ENCODE measurements around the gene TMEM106B.

Gene TMEM106B

DNA sequence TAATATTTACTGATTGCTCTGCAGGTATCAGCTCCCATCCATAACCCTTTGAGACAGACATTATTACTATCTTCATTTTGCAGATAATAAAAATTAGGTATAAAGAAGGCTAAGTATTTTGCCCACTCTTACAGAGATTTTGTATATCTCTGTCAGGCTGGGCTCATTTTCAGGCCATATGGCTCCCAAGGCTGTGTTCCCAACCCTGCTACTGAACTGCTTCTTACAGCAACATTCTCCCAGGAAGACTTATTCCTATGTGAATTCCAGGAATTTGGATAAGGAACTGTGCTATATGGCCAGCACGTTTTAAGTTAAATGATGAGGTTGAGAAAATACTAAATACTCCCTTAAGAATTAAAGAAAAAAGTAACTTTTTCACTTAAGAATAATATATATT, 1.9 kb upstream of the TMEM106B start:
- TF ChIP-seq GLI2 (tag by site-specific recombination; IDR thresholded peaks at IDR 0.05; ENCODE audit: borderline replicate concordance, low read depth) (no peak), KLF10 (tag by site-specific recombination; IDR thresholded peaks at IDR 0.05) (no peak), ZNF132 (tag by site-specific recombination; IDR thresholded peaks at IDR 0.05; ENCODE audit: borderline replicate concordance) (no peak), YY1 (tag by site-specific recombination; IDR thresholded peaks at IDR 0.05) (no peak), HOXD13 (CRISPR knock-in tag; IDR thresholded peaks at IDR 0.05; ENCODE audit: borderline replicate concordance) (no peak), ZNF664 (tag by site-specific recombination; IDR thresholded peaks at IDR 0.05) (no peak), ZXDB (tag by site-specific recombination; IDR thresholded peaks at IDR 0.05) (no peak), ZNF146 (tag by site-specific recombination; IDR thresholded peaks at IDR 0.05) (no peak), ZNF514 (tag by site-specific recombination; IDR thresholded peaks at IDR 0.05) (no peak), ZNF274 (IDR thresholded peaks at IDR 0.05; ENCODE audit: low read length) (no peak), ZNF274 (tag by site-specific recombination; IDR thresholded peaks at IDR 0.05; ENCODE audit: borderline replicate concordance) (no peak), PRDM1 (tag by site-specific recombination; IDR thresholded peaks at IDR 0.05) (no peak), ZNF138 (tag by site-specific recombination; IDR thresholded peaks at IDR 0.05; ENCODE audit: borderline replicate concordance) (no peak), ZNF768 (tag by site-specific recombination; IDR thresholded peaks at IDR 0.05) (no peak), ZNF416 (tag by site-specific recombination; IDR thresholded peaks at IDR 0.05) (no peak)
- TF ChIP-seq, protein P1, sequence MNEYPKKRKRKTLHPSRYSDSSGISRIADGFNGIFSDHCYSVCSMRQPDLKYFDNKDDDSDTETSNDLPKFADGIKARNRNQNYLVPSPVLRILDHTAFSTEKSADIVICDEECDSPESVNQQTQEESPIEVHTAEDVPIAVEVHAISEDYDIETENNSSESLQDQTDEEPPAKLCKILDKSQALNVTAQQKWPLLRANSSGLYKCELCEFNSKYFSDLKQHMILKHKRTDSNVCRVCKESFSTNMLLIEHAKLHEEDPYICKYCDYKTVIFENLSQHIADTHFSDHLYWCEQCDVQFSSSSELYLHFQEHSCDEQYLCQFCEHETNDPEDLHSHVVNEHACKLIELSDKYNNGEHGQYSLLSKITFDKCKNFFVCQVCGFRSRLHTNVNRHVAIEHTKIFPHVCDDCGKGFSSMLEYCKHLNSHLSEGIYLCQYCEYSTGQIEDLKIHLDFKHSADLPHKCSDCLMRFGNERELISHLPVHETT (tag by site-specific recombination; IDR thresholded peaks at IDR 0.05), result no peak
- TF ChIP-seq, protein P2, sequence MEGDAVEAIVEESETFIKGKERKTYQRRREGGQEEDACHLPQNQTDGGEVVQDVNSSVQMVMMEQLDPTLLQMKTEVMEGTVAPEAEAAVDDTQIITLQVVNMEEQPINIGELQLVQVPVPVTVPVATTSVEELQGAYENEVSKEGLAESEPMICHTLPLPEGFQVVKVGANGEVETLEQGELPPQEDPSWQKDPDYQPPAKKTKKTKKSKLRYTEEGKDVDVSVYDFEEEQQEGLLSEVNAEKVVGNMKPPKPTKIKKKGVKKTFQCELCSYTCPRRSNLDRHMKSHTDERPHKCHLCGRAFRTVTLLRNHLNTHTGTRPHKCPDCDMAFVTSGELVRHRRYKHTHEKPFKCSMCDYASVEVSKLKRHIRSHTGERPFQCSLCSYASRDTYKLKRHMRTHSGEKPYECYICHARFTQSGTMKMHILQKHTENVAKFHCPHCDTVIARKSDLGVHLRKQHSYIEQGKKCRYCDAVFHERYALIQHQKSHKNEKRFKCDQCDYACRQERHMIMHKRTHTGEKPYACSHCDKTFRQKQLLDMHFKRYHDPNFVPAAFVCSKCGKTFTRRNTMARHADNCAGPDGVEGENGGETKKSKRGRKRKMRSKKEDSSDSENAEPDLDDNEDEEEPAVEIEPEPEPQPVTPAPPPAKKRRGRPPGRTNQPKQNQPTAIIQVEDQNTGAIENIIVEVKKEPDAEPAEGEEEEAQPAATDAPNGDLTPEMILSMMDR (tag by site-specific recombination; IDR thresholded peaks at IDR 0.05), result no peak
- Histone ChIP-seq H3K9me3 (ENCODE audit: control insufficient read depth, insufficient read depth, low read depth, low read length) (no peaks in the 10 kb centered on the region), H3K27ac (ENCODE audit: extremely low read depth, low read depth, low read length) (no peak overlapping the region), H3K4me3 (ENCODE audit: low read depth, low read length) (no peak overlapping the region), H3K36me3 (ENCODE audit: control insufficient read depth in 2 of 2, insufficient read depth in 1 of 2, low read length in 2 of 2) (no peaks in the 10 kb centered on the region), H3K4me1 (ENCODE audit: control insufficient read depth, insufficient read depth, low read length) (peaks cover 3% of the 10 kb centered on the region; the same call in 1 of the 2 replicates)
- CTCF ChIA-PET, result no interaction called here
- POLR2A ChIA-PET, result no interaction called here

DNA sequence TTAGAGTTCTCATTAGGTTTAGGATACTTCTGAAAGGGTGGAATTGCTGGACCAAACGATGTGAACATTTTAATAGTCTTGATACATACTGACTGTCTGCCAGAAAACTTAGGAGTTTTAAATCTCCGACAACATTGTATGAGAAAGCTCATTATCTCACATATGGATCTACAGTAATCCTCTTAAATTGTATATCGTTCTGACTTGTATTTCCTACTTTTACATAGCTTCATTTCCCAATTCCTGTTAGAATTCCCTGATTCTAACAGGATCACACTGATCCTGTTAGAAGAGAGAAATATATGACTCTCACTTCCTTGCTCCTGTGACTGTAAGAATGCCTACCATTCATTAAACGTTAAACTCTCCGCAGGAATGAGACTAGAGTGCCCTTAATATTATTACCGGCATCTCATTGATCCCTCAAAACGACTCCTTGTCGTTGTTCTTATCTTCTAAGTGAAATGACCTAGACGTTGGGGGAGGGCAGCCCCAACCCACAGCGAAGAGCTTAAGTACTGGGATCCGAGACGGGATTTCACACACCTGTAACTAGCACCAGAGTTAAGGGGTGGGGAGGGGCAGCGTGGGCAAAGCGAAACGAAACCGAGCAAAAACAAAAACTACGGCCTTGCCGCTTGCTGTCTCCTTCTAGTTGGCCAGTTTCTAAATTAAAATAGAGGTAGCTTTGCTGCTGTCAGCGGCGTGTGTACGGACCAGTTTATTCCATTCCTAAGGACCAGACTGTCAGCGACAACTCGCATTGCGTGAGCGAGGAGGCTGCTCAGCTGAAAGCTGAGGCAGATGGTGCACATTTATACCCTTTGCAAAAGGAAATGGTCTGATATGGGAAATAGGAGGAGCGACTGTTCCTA, 678 bp upstream of the TMEM106B start:
- H3K36me3 ChIP-seq (ENCODE audit: control insufficient read depth in 2 of 2, insufficient read depth in 1 of 2, low read length in 2 of 2), result peaks cover 3 to 6% of the 10 kb centered on the region in 2 experiments; a peak in 2 of 3 replicates
- no peaks in the 10 kb centered on the region for H3K9me3 ChIP-seq (ENCODE audit: control insufficient read depth, insufficient read depth, low read depth, low read length)
- CTCF ChIA-PET, result interaction anchor here (0.6 to 1.1 kb wide), 2 partner anchors 46 to 131 kb away, joined by 3 read pairs; no protein-coding TSS in a partner anchor
- POLR2A ChIA-PET, result interaction anchor here (0.7 to 1.0 kb wide), 3 partner anchors 9 to 71 kb away, joined by 3 to 7 read pairs (median 3); no protein-coding TSS in a partner anchor
- peaks cover 3% of the 10 kb centered on the region; the same call in 1 of the 2 replicates for H3K4me1 ChIP-seq (ENCODE audit: control insufficient read depth, insufficient read depth, low read length)
- no peak for TF ChIP-seq ZFP69B (tag by site-specific recombination; IDR thresholded peaks at IDR 0.05)
- peak; percentile 91 for TF ChIP-seq SCRT2 (tag by site-specific recombination; IDR thresholded peaks at IDR 0.05)
- TF ChIP-seq, protein P3, sequence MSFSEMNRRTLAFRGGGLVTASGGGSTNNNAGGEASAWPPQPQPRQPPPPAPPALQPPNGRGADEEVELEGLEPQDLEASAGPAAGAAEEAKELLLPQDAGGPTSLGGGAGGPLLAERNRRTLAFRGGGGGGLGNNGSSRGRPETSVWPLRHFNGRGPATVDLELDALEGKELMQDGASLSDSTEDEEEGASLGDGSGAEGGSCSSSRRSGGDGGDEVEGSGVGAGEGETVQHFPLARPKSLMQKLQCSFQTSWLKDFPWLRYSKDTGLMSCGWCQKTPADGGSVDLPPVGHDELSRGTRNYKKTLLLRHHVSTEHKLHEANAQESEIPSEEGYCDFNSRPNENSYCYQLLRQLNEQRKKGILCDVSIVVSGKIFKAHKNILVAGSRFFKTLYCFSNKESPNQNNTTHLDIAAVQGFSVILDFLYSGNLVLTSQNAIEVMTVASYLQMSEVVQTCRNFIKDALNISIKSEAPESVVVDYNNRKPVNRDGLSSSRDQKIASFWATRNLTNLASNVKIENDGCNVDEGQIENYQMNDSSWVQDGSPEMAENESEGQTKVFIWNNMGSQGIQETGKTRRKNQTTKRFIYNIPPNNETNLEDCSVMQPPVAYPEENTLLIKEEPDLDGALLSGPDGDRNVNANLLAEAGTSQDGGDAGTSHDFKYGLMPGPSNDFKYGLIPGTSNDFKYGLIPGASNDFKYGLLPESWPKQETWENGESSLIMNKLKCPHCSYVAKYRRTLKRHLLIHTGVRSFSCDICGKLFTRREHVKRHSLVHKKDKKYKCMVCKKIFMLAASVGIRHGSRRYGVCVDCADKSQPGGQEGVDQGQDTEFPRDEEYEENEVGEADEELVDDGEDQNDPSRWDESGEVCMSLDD (tag by site-specific recombination; IDR thresholded peaks at IDR 0.05), result 0 out of 2 replicates have a peak, but pooled peaks have one; percentile 14
- peak; percentile 59; the same call in 1 of the 2 replicates for TF ChIP-seq SCRT1 (tag by site-specific recombination; IDR thresholded peaks at IDR 0.05; ENCODE audit: borderline replicate concordance)
- TF ChIP-seq ZNF335 (tag by site-specific recombination; conservative IDR thresholded peaks at IDR 0.05), result peak; percentile 60; the same call in 1 of the 2 replicates
- TF ChIP-seq ATF2 (tag by site-specific recombination; IDR thresholded peaks at IDR 0.05; ENCODE audit: low read depth), result no peak
- peak overlapping the region; percentile 76 for H3K4me3 ChIP-seq (ENCODE audit: low read depth, low read length)
- peak overlapping the region; percentile 77; the same call in 1 of the 2 replicates for H3K27ac ChIP-seq (ENCODE audit: extremely low read depth, low read depth, low read length)
